ENCODE measurements around the gene MRPS7. TPM values are rescaled to one million over a fixed set of nuclear protein-coding genes. Genes with fewer than 3 reads are reported as not detected.

The MRPS7 gene
- total RNA-seq, 1 donor from 2014 or later: 45.3 TPM

DNA sequence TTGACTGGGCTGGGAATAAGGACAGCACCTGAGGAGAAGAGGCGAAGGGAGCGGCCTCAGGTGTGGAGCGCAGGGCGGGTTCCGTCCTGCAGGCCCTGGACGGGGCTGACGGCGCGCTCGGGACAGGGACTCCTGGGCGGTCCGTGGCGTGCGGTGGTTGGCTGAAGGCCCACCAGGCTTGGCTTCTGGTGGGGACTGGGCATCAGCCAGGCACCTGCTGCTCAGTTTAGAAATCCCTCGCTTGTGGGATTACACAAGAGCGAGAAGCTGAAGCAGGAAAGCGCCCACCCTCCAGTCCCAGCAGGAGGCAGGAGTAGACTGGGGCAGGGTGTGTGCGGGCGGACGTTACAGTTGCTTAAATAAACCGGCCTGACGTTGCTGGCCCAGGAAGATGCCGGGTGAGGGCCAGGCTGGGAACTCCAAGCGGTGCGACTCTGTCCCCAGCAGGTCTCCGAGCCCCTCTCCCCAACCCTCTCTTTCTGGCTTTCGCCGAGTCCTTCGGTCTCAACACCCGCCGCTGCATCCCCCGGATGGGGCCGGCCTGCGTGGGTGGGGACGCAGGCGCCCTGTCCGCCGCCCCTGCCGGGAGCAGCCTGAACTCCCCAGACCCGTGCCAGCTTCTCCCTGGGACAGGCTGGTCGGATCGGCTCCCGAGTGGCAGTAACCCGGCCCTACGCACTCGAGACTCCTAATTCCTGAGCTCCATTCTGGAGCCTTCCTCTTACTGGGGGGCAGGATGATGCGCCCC lies 8.7 kb downstream of the MRPS7 start:
- no peaks in the 10 kb centered on the region for H3K9me3 Mint-ChIP-seq
- H3K27me3 Mint-ChIP-seq (ENCODE audit: low read depth): no peaks in the 10 kb centered on the region
- TF ChIP-seq, protein P1, sequence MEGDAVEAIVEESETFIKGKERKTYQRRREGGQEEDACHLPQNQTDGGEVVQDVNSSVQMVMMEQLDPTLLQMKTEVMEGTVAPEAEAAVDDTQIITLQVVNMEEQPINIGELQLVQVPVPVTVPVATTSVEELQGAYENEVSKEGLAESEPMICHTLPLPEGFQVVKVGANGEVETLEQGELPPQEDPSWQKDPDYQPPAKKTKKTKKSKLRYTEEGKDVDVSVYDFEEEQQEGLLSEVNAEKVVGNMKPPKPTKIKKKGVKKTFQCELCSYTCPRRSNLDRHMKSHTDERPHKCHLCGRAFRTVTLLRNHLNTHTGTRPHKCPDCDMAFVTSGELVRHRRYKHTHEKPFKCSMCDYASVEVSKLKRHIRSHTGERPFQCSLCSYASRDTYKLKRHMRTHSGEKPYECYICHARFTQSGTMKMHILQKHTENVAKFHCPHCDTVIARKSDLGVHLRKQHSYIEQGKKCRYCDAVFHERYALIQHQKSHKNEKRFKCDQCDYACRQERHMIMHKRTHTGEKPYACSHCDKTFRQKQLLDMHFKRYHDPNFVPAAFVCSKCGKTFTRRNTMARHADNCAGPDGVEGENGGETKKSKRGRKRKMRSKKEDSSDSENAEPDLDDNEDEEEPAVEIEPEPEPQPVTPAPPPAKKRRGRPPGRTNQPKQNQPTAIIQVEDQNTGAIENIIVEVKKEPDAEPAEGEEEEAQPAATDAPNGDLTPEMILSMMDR (IDR thresholded peaks at IDR 0.05; ENCODE audit: unreplicated experiment): no peak
- peaks cover 17% of the 10 kb centered on the region for H3K4me1 Mint-ChIP-seq
- H3K36me3 Mint-ChIP-seq: peaks cover 3% of the 10 kb centered on the region
- peak overlapping the region; percentile 78 for H3K4me3 Mint-ChIP-seq
- peak in 1 of 2 experiments; percentile 68 for DNase-seq (ENCODE audit: low spot score in 2 of 2, unreplicated experiment in 2 of 2)
- H3K27ac Mint-ChIP-seq: peak overlapping the region; percentile 96

DNA sequence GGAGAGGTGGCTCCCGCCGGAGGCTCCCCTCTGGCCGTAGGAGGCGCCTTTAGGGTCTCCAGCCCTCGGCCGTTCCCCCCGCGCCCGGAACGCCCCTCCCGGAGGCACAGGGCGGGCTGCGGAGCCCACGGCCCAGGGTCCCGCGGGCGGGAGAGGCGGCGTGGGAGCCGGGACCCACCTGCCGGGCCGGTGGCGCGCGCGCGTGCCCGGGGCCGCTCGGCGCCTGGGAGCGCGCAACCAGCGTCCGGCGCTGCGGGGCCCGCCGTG lies 9.2 kb downstream of the MRPS7 start, which contains the start of gene MIF4GD:
MIF4GD (minus strand) TSS at position 266 of the 267 bp plus-strand sequence. CDS start 1,036 bp downstream, outside the sequence.
- H3K9me3 Mint-ChIP-seq: no peaks in the 10 kb centered on the region
- peaks cover 17% of the 10 kb centered on the region for H3K4me1 Mint-ChIP-seq
- no peak for DNase-seq (ENCODE audit: low spot score in 2 of 2, unreplicated experiment in 2 of 2)
- TF ChIP-seq, protein P1 (IDR thresholded peaks at IDR 0.05; ENCODE audit: unreplicated experiment): no peak
- H3K36me3 Mint-ChIP-seq: peaks cover 3% of the 10 kb centered on the region
- no peaks in the 10 kb centered on the region for H3K27me3 Mint-ChIP-seq (ENCODE audit: low read depth)
- peak within 1 kb of the TSS; percentile 96 for H3K27ac Mint-ChIP-seq
- peak within 1 kb of the TSS; percentile 78 for H3K4me3 Mint-ChIP-seq

DNA sequence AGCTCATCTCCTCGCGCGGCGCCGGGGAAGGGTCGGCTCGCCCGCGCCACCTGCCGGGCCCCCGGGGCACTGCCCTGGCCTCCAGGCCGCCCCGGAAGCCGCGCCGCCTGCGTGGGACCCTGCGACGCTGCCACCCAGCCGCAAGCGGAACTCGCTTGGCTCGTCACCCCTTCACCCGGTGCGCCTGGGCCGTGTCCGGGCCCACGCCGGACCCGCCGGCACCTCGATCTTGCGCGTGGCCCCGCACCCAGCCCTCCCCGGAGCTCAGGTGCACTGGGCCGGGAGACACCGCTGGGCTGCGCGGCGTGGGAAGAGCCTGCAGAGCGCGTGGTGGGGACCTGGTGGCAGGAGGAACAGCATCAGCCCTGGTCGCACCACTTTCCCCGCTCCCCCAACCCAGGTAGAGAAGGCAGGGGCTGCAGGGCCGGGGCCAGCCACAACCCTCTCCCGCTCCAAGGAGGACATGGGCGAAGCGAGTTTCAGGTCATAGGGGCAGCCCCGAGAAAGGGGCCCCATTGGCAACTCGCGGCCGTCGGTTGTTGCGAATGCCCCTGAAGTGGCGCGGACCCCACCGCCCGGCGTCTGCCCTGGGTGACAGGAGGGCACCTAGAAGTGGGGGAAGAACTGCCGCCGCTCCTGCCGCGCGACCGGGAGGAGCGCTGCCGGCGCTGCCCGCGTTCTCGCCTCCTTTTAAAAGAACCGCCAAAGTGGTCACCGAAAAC lies 9.7 kb downstream of the MRPS7 start:
- no peaks in the 10 kb centered on the region for H3K9me3 Mint-ChIP-seq
- H3K27me3 Mint-ChIP-seq (ENCODE audit: low read depth): no peaks in the 10 kb centered on the region
- peak; percentile 78 to 93 for DNase-seq (ENCODE audit: low spot score in 2 of 2, unreplicated experiment in 2 of 2)
- H3K4me3 Mint-ChIP-seq: peak overlapping the region; percentile 71
- H3K27ac Mint-ChIP-seq: peak overlapping the region; percentile 8
- peaks cover 17% of the 10 kb centered on the region for H3K4me1 Mint-ChIP-seq
- TF ChIP-seq, protein P1 (IDR thresholded peaks at IDR 0.05; ENCODE audit: unreplicated experiment): peak; percentile 75
- H3K36me3 Mint-ChIP-seq: peaks cover 3% of the 10 kb centered on the region

DNA sequence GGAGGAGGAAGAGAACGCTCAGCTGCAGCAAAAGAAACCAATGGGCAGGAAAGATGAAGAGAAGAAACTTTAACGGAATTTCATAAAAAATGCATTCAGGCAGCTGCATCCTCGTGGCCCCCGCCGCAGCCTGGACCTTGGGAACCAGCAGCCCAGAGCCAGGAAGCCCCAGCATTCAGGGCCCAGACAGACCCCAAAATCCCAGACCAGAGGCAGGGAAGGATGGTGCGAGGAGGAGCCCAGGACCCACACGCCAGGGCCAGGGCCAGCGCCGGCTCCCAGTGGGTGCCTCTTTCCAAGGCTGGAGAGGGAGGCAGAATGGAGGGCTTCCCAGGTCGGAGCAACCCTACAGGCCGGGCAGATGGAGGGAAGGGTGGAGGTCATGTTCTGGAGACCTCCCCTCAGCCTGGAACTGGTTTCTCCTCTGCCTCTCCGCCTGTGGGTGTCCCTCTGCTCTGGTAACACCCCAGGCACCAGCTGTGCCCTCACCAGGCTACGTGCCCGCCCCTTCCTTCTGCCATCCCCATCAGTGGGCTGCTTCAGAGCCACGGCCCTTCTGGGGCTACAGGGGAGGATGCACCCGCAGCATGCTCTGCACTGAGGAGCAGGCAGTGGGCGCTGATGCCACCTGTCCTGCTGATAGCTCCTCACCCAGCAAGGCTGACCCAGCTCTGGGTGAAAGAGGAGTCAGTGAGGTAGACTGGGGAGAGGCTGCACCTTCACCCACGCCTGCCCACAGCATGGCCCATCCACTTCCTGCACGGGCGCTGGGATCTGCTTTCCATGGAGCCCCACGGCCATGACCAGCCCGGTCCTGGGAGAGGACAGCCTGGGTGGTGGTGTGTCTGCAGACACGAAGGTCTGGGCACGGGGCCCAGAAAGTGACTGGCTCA lies 10.5 kb downstream of the MRPS7 start:
- peak overlapping the region; percentile 71 for H3K4me3 Mint-ChIP-seq
- TF ChIP-seq, protein P1 (IDR thresholded peaks at IDR 0.05; ENCODE audit: unreplicated experiment): no peak
- no peak for DNase-seq (ENCODE audit: low spot score in 2 of 2, unreplicated experiment in 2 of 2)
- no peaks in the 10 kb centered on the region for H3K9me3 Mint-ChIP-seq
- no peaks in the 10 kb centered on the region for H3K36me3 Mint-ChIP-seq
- peak overlapping the region; percentile 8 for H3K27ac Mint-ChIP-seq
- no peaks in the 10 kb centered on the region for H3K27me3 Mint-ChIP-seq (ENCODE audit: low read depth)
- peaks cover 17% of the 10 kb centered on the region for H3K4me1 Mint-ChIP-seq

DNA sequence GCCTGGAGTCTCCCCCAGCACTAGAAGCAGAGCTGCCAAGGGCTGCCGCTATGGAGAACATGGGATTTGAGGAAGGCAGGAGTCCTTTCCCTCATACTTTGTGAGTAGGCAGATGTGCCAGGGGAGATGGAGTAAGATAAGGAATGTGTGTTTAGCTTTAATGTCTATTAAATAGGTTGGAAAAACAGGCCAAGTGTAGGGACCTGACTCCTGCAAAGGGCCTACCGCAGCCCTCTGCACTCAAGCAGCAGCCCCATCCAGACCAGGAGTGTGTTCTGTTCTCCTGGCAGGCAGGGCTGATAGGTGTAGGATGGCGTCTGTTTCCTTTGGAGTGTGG lies 11.1 kb downstream of the MRPS7 start:
- Mint-ChIP-seq H3K4me1 (peaks cover 18% of the 10 kb centered on the region), H3K9me3 (no peaks in the 10 kb centered on the region), H3K27ac (no peak overlapping the region), H3K27me3 (ENCODE audit: low read depth) (no peaks in the 10 kb centered on the region), H3K36me3 (no peaks in the 10 kb centered on the region), H3K4me3 (peak overlapping the region; percentile 71)
- TF ChIP-seq, protein P1 (IDR thresholded peaks at IDR 0.05; ENCODE audit: unreplicated experiment): no peak
- no peak for DNase-seq (ENCODE audit: low spot score in 2 of 2, unreplicated experiment in 2 of 2)

Measured in mesothelial cell of epicardium (in vitro differentiated cells).